Pancreas (tissue), 10 donors: ENCODE data around the gene RND1. TPM values are rescaled to one million over a fixed set of nuclear protein-coding genes. Genes with fewer than 3 reads are reported as not detected.
"Not testable (repeated sequence)": the region's sequence is repeated elsewhere in the genome, so short reads cannot be mapped to it uniquely, and the experiment has no call there.

Experiments used
- ATAC-seq, 4 donors: fragments of 200-7000 bp; cut with Tn5 transposase; one replicate each; pipeline versions ENCODE4 v1.8.0 to v1.9.1; 2020; ENCODE audit warnings: mild to moderate bottlenecking in 4 of 4, moderate library complexity in 4 of 4
- DNase-seq, 6 donors: peaks; one replicate each; pipeline ENCODE4 v3.0.0-alpha.2; 2020
- FAIRE-seq: peaks from 2 replicates; lab custom pipeline; 2012; peaks lifted over from hg19 to GRCh38; lab: Jason Lieb, UNC
- H3K27ac ChIP-seq, 4 donors: fragments of 200-600 bp; sonication (generic); 1 replicate in 3 of 4; 2 replicates in 1 of 4; pipeline versions ENCODE4 v1.5.0 to v1.8.0; 2020
- H3K27me3 ChIP-seq, 4 donors: fragments of 200-600 bp; one replicate each; pipeline ENCODE4 v1.8.0; 2021
- H3K36me3 ChIP-seq, 3 donors: fragments of 200-600 bp; sonication (generic) in 1 of 3; one replicate each; pipeline versions ENCODE4 v1.5.0 to v1.8.0; 2020 to 2021
- H3K4me1 ChIP-seq, 3 donors: fragments of 200-600 bp; one replicate each; pipeline ENCODE4 v1.8.0; 2021
- H3K4me3 ChIP-seq, 4 donors: fragments of 200-600 bp; sonication (generic) in 2 of 4; one replicate each; pipeline versions ENCODE4 v1.5.0 to v1.8.0; 2020 to 2021
- H3K9me3 ChIP-seq, 4 donors: fragments of 200-600 bp; one replicate each; pipeline ENCODE4 v1.8.0; 2021
- WGBS, 2 donors: extraction: QIAGEN DNeasy Blood & Tissue Kit; methylation state at CpG; one replicate each; pipeline ENCODE4 v1.1.7; 2013; 5-methylcytosine and 5-hydroxymethylcytosine counted together
- intact Hi-C, 3 donors: fragments of 100-400 bp; cut with DNase I; formaldehyde crosslinking; loops; one replicate each; pipeline versions ENCODE4 v1.11.1 to v1.14.2; 2022
- polyA plus RNA-seq, 2 donors: library from polyadenylated mRNA; stranded (reverse); fragments of 200-250 nt; gene quantifications; one replicate each; pipeline ENCODE4 v1.2.3, GENCODE V29; 2013
- total RNA-seq, 6 donors: library from RNA; stranded (reverse); fragmentation: NEBNext Ultra II Directional in 4 of 6; extraction: Animal tissue kit (Norgen Biotek cat#: 25700) in 4 of 6; gene quantifications; one replicate each; pipeline versions ENCODE4 v1.2.1 to v1.2.4, GENCODE V29; 2021 to 2023
- TF ChIP-seq, protein P1 (sequence below), 4 donors: fragments of 200-600 bp; sonication (generic) in 3 of 4; IDR thresholded peaks; one replicate each; pipeline versions ENCODE4 v1.5.0 to v1.8.0; 2021; ENCODE audit warnings: antibody characterized with exemption in 4 of 4
- donor health status: healthy with polysubstance abuse.
- donor health status: DM: no; HTN: no; CAD: no; lungs with moderate emphysema.
- donor health status: DM: no; HTN: no; CAD: no.
- donor health status: control.
- donor health status: control.
- donor health status: Bipolar disorder and iron deficiency.
- donor health status: DM: yes; HTN: yes; CAD: no.
- donor health status: DM: no; HTN: no; CAD: no.
- donor health status: DM: no; HTN: no; CAD: no.
- donor health status: DM: yes; HTN: yes; CAD: no.

The RND1 gene
- total and polyA plus RNA-seq, 8 donors = 0.74 to 6.3 (median 2.1) TPM

DNA sequence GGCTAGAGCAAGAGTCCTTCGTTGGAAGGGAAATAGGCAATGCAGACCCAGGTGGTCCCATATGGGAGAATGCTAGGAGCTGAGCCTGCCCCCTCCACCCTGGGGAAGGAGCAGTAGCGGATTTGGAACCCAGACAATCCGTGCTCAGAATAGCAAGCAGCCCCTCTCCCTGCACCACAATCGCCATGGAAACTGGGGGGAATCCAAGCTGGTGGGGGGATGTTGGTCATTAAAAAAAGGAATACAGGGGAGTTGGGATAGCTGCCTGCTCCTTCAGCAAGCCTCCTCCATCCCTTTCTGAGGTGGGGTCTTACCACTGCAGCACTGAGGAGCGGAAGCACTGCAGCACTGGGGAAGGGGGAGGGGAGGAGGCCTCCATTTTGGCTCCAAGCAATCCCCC is 2.9 kb downstream of the RND1 start:
- no peak for ATAC-seq
- Histone ChIP-seq H3K9me3 (no peaks in the 10 kb centered on the region), H3K4me3 (no peak overlapping the region), H3K27me3 (no peaks in the 10 kb centered on the region), H3K4me1 (peaks cover 0 to 14% (median 0%) of the 10 kb centered on the region in 3 donors), H3K27ac (no peak overlapping the region), H3K36me3 (no peaks in the 10 kb centered on the region)
- intact Hi-C loops = no loop called here
- FAIRE-seq = no peak
- no peak for DNase-seq
- TF ChIP-seq, protein P1, sequence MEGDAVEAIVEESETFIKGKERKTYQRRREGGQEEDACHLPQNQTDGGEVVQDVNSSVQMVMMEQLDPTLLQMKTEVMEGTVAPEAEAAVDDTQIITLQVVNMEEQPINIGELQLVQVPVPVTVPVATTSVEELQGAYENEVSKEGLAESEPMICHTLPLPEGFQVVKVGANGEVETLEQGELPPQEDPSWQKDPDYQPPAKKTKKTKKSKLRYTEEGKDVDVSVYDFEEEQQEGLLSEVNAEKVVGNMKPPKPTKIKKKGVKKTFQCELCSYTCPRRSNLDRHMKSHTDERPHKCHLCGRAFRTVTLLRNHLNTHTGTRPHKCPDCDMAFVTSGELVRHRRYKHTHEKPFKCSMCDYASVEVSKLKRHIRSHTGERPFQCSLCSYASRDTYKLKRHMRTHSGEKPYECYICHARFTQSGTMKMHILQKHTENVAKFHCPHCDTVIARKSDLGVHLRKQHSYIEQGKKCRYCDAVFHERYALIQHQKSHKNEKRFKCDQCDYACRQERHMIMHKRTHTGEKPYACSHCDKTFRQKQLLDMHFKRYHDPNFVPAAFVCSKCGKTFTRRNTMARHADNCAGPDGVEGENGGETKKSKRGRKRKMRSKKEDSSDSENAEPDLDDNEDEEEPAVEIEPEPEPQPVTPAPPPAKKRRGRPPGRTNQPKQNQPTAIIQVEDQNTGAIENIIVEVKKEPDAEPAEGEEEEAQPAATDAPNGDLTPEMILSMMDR (IDR thresholded peaks at IDR 0.05) = no peak
- WGBS, 2 donors = 82 to 87% methylated on average over 5 of the region's 5 CpGs

DNA sequence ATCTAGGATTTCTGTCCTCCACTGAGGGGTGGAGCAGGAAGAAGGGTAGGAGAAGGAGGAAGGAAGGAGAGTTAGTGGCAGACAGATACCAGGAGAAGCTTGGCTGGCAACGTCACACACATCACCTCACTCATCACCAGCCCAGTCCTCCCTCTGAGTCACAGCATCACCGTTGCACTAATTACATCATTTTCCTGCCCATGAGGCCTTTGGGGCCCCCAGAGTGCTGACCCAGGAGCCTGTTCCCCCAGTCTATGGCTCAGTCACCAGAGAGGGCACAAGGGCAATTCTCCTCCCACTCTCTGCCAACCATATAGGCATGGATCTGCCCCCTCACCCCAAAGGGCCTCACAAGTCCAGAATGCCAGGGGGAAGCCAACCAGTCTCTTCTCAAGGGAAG is 4.6 kb downstream of the RND1 start:
- H3K4me1 ChIP-seq = peaks cover 0 to 3% (median 0%) of the 10 kb centered on the region in 3 donors
- TF ChIP-seq, protein P1 (IDR thresholded peaks at IDR 0.05) = no peak
- H3K27ac ChIP-seq = no peak overlapping the region
- DNase-seq = no peak
- no peaks in the 10 kb centered on the region for H3K9me3 ChIP-seq
- no peaks in the 10 kb centered on the region for H3K27me3 ChIP-seq
- H3K4me3 ChIP-seq = no peak overlapping the region
- no peak for FAIRE-seq
- H3K36me3 ChIP-seq = no peaks in the 10 kb centered on the region
- ATAC-seq = no peak
- intact Hi-C loops = no loop called here
- 61 to 66% methylated on average over 2 of the region's 2 CpGs for WGBS, 2 donors

DNA sequence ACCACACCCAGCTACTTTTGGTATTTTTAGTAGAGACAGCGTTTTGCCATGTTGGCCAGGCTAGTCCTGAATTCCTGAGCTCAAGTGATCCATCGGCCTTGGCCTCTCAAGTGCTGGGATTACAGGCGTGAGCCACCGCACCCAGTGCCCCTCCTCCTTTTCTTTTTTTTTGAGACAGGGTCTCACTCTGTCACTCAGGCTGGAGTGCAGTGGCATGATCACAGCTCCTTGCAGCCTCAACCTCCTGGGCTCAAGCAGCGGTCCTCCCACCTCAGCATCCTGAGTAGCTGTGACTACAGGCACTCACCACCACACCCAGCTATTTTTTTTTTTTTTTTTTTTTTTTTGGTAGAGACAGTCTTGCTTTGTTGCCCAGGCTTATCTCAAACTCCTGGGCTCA is 5.4 kb downstream of the RND1 start:
- H3K4me1 ChIP-seq, H3K4me3 ChIP-seq, H3K27me3 ChIP-seq, DNase-seq, intact Hi-C loops, FAIRE-seq, ATAC-seq, H3K27ac ChIP-seq, H3K36me3 ChIP-seq, H3K9me3 ChIP-seq: not testable (repeated sequence)
- 87 to 93% methylated on average over 5 of the region's 5 CpGs for WGBS, 2 donors

DNA sequence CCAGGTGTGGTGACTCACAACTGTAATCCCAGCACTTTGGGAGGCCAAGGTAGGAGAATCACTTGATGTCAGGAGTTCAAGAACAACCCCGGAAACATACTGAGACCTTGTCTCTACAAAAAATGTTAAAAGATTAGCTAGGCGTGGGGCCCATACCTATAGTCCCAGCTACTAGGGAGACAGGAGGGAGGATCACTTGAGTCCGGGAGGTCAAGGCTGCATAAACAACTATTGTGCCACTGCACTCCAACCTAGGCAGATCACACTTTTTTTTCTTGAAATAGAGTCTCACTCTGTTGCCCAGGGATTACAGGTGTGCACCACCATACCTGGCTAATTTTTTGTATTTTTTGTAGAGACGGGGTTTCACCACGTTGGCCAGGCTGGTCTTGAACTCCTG is 6.1 kb downstream of the RND1 start:
- DNase-seq (no peak), FAIRE-seq (no peak), ATAC-seq (no peak)
- Histone ChIP-seq H3K27ac (no peak overlapping the region), H3K36me3 (no peaks in the 10 kb centered on the region), H3K9me3 (no peaks in the 10 kb centered on the region), H3K4me3 (no peak overlapping the region), H3K4me1 (no peaks in the 10 kb centered on the region), H3K27me3 (no peaks in the 10 kb centered on the region)
- TF ChIP-seq, protein P1 (IDR thresholded peaks at IDR 0.05) = no peak
- intact Hi-C loops = loop anchor here in 1 of 3 donors (5.0 kb wide), 2 partner anchors 33 to 78 kb away; no protein-coding TSS in a partner anchor
- 93 to 97% methylated on average over 5 of the region's 5 CpGs for WGBS, 2 donors

DNA sequence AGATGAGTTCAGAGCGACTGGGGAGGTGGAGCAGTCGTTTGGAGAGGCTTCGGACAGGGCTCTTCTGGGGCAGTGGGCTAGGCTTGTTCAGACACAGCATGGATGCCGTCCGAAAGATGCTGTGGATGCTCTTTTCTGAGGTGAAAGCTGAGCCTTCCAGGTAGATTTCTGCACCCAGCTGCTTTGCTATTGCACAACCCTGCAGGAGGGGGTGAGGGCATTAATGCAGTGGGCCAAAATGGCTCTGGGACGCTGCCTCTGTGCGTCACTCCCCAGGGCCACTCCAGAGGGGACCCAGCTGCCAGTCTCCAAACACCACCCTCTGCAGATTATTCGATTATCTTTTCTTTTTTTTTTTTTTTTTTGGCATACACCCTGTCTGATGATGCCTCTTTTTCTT is 7.6 kb downstream of the RND1 start:
- FAIRE-seq = no peak
- no peak for ATAC-seq
- WGBS, 2 donors = 79 to 84% methylated on average over 8 of the region's 8 CpGs
- no peak for DNase-seq
- H3K27me3 ChIP-seq = no peaks in the 10 kb centered on the region
- H3K9me3 ChIP-seq = no peaks in the 10 kb centered on the region
- TF ChIP-seq, protein P1 (IDR thresholded peaks at IDR 0.05) = no peak
- H3K27ac ChIP-seq = no peak overlapping the region
- intact Hi-C loops = loop anchor here in 1 of 3 donors (5.0 kb wide), 2 partner anchors 34 to 79 kb away; no protein-coding TSS in a partner anchor
- H3K4me1 ChIP-seq = no peaks in the 10 kb centered on the region
- H3K4me3 ChIP-seq = no peak overlapping the region
- H3K36me3 ChIP-seq = no peaks in the 10 kb centered on the region
